ENCODE measurements around the gene MSI2. TPM values are rescaled to one million over a fixed set of nuclear protein-coding genes. Genes with fewer than 3 reads are reported as not detected.

Gene MSI2
- total and polyA plus RNA-seq, 9 of the 15 experiments (the other 6 are each of a cell fraction or from before 2014, with no cell fraction given) = 4.6 to 61.8 (median 42.4) TPM

- TF ChIP-seq, protein P1, sequence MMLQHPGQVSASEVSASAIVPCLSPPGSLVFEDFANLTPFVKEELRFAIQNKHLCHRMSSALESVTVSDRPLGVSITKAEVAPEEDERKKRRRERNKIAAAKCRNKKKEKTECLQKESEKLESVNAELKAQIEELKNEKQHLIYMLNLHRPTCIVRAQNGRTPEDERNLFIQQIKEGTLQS (IDR thresholded peaks at IDR 0.05) = no peak
- TF ChIP-seq, protein P1 (CRISPR knock-in tag; conservative IDR thresholded peaks at IDR 0.05) = no peak
- TF ChIP-seq, protein P2, sequence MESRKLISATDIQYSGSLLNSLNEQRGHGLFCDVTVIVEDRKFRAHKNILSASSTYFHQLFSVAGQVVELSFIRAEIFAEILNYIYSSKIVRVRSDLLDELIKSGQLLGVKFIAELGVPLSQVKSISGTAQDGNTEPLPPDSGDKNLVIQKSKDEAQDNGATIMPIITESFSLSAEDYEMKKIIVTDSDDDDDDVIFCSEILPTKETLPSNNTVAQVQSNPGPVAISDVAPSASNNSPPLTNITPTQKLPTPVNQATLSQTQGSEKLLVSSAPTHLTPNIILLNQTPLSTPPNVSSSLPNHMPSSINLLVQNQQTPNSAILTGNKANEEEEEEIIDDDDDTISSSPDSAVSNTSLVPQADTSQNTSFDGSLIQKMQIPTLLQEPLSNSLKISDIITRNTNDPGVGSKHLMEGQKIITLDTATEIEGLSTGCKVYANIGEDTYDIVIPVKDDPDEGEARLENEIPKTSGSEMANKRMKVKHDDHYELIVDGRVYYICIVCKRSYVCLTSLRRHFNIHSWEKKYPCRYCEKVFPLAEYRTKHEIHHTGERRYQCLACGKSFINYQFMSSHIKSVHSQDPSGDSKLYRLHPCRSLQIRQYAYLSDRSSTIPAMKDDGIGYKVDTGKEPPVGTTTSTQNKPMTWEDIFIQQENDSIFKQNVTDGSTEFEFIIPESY (CRISPR knock-in tag; IDR thresholded peaks at IDR 0.05) = no peak
- no peak for TF ChIP-seq ZNF263 (CRISPR knock-in tag; IDR thresholded peaks at IDR 0.05; ENCODE audit: borderline replicate concordance)
- TF ChIP-seq MCM7 (IDR thresholded peaks at IDR 0.05) = no peak
- TF ChIP-seq ZNF511 (CRISPR knock-in tag; IDR thresholded peaks at IDR 0.05) = no peak
- no peak for TF ChIP-seq PTRF (tag; IDR thresholded peaks at IDR 0.05)
Measured at GRCh38 chr17:57543230-57543629, 286.9 kb downstream of the MSI2 start (continued).

DNA sequence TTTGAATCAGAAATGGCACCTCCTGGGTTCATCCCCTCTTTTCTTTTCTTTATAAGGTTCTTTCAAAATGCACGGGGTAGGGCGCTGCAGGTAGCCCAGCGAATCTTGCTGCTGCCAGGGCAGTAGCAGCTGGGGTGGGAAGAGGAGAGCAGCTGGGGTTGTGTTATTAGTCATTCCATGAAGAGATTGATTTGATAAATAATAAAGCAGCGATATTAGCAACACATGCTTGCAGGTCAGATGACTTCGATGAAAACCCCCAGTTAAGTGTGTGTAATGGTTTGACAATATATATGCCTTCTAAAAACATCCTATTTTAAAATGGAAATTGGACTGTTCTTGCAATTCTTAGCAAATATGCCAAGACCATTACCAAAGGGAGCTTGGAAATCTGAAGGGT is 288.1 kb downstream of the MSI2 start:
- in situ Hi-C loops (cut with MboI) = no loop called here
- CTCF ChIA-PET (ENCODE audit: low intra/inter-chr PET ratio) = no interaction called here
- H3K4me1 ChIP-seq (replicated peaks in 1 of 2; ENCODE audit: control insufficient read depth in 2 of 2, insufficient read depth in 2 of 2, low read length in 2 of 2) = peaks cover 4 to 14% of the 10 kb centered on the region in 2 experiments; a peak in 3 of 5 replicates
- TF ChIP-seq PHTF2 (CRISPR knock-in tag; IDR thresholded peaks at IDR 0.05) (no peak), BCOR (IDR thresholded peaks at IDR 0.05) (no peak), RBM22 (IDR thresholded peaks at IDR 0.05; ENCODE audit: low read depth, low read length, poor library complexity, severe bottlenecking) (no peak), ELF2 (CRISPR knock-in tag; IDR thresholded peaks at IDR 0.05) (no peak), TRIM24 (IDR thresholded peaks at IDR 0.05) (no peak), RFX1 (IDR thresholded peaks at IDR 0.05) (no peak), TRIM25 (IDR thresholded peaks at IDR 0.05; ENCODE audit: borderline replicate concordance) (no peak), KDM2B (CRISPR knock-in tag; IDR thresholded peaks at IDR 0.05) (no peak)
- TF ChIP-seq, protein P3, sequence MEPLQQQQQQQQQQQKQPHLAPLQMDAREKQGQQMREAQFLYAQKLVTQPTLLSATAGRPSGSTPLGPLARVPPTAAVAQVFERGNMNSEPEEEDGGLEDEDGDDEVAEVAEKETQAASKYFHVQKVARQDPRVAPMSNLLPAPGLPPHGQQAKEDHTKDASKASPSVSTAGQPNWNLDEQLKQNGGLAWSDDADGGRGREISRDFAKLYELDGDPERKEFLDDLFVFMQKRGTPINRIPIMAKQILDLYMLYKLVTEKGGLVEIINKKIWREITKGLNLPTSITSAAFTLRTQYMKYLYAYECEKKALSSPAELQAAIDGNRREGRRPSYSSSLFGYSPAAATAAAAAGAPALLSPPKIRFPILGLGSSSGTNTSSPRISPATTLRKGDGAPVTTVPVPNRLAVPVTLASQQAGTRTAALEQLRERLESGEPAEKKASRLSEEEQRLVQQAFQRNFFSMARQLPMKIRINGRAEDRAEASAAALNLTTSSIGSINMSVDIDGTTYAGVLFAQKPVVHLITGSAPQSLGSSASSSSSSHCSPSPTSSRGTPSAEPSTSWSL (CRISPR knock-in tag; IDR thresholded peaks at IDR 0.05; ENCODE audit: borderline replicate concordance) = no peak

More for the DNA sequence above, 288.1 kb downstream of the MSI2 start:
- Histone ChIP-seq H2AFZ (ENCODE audit: low read depth, low read length) (no peak overlapping the region), H3K36me3 (ENCODE audit: control insufficient read depth, insufficient read depth, low read length) (no peaks in the 10 kb centered on the region; the same call in 2 of the 3 replicates), H3K4me2 (ENCODE audit: insufficient read depth, low read length) (no peak overlapping the region), H3K4me3 (no peak overlapping the region), H4K20me1 (replicated peaks; ENCODE audit: control insufficient read depth, insufficient read depth, low read length) (0 out of 2 replicates have a peak, but pooled peaks cover 4% of the 10 kb centered on the region), H3K27me3 (ENCODE audit: control insufficient read depth in 2 of 2, insufficient read depth in 2 of 2, low read length in 2 of 2) (no peaks in the 10 kb centered on the region), H3K9ac (ENCODE audit: insufficient read depth in 1 of 2, low read depth in 2 of 2, low read length in 2 of 2) (no peak overlapping the region), H3K9me3 (replicated peaks; ENCODE audit: control insufficient read depth, insufficient read depth, low read depth, low read length) (no peaks in the 10 kb centered on the region), H3K9me1 (ENCODE audit: control insufficient read depth, insufficient read depth, low read length) (no peaks in the 10 kb centered on the region), H3K27ac (ENCODE audit: extremely low read depth, low read depth, low read length) (no peak overlapping the region), H3K79me2 (ENCODE audit: control insufficient read depth, insufficient read depth, low read length) (no peaks in the 10 kb centered on the region)
- intact Hi-C loops (cut with micrococcal nuclease) = no loop called here
- ATAC-seq = no peak
- no peak for DNase-seq (ENCODE audit: extremely low read depth in 1 of 4, low spot score in 3 of 4)
- no peak for FAIRE-seq
- POLR2A ChIA-PET = interaction anchor here (0.8 kb wide), 1 partner anchor 17 kb away, joined by 3 read pairs; no protein-coding TSS in a partner anchor
- BruUV-seq (replicated peaks) = no TSS peak
- 96% methylated on average over 5 of the region's 5 CpGs for WGBS (ENCODE audit: insufficient coverage, low coverage, missing lambda C conversion rate)

Measured in K562 (cell line).